ENCODE data around the gene PEX1.
A peak's percentile ranks its signal among the peaks of the same experiment; 100 is the strongest.
"Not testable (repeated sequence)": the region's sequence is repeated elsewhere in the genome, so short reads cannot be mapped to it uniquely, and the experiment has no call there.

The PEX1 gene

GRCh38 chr7:92468589-92468988 lies 59.7 kb downstream of the PEX1 start:
- not testable (repeated sequence) for DNase-seq (ENCODE audit: low read depth); H3K4me3 ChIP-seq (ENCODE audit: control insufficient read depth, low read depth, low read length)

- TF ChIP-seq, protein P1, sequence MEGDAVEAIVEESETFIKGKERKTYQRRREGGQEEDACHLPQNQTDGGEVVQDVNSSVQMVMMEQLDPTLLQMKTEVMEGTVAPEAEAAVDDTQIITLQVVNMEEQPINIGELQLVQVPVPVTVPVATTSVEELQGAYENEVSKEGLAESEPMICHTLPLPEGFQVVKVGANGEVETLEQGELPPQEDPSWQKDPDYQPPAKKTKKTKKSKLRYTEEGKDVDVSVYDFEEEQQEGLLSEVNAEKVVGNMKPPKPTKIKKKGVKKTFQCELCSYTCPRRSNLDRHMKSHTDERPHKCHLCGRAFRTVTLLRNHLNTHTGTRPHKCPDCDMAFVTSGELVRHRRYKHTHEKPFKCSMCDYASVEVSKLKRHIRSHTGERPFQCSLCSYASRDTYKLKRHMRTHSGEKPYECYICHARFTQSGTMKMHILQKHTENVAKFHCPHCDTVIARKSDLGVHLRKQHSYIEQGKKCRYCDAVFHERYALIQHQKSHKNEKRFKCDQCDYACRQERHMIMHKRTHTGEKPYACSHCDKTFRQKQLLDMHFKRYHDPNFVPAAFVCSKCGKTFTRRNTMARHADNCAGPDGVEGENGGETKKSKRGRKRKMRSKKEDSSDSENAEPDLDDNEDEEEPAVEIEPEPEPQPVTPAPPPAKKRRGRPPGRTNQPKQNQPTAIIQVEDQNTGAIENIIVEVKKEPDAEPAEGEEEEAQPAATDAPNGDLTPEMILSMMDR (conservative IDR thresholded peaks at IDR 0.05; ENCODE audit: control insufficient read depth, insufficient read depth, low read depth, low read length) = no peak
- no peak for DNase-seq (ENCODE audit: low read depth)
- H3K4me3 ChIP-seq (ENCODE audit: control insufficient read depth, low read depth, low read length) = no peak overlapping the region
Measured at GRCh38 chr7:92466682-92467081, 61.6 kb downstream of the PEX1 start.

DNA sequence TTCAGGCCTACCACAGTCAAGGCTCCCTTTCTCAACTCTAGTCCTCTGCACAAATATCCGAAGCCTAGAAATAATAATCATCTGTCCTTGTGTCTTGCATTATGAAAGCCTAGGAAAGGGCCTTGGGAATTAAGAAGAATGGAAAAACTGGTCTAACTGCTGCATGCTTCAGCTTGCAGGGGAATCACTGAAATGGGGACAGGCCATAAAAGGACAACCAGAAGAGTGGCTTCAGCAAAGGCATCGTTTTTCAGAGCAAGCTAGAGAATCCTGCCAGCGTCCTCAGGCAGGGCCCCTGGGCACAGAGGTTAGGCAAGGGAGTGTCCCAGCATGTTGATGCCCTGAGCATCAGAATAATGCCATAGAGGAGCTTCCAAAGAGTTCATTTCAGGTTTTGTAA lies 63.8 kb downstream of the PEX1 start:
- DNase-seq (ENCODE audit: low read depth) = no peak
- no peak overlapping the region for H3K4me3 ChIP-seq (ENCODE audit: control insufficient read depth, low read depth, low read length)
- TF ChIP-seq, protein P1 (conservative IDR thresholded peaks at IDR 0.05; ENCODE audit: control insufficient read depth, insufficient read depth, low read depth, low read length) = no peak

GRCh38 chr7:92462560-92462959 lies 65.8 kb downstream of the PEX1 start:
- TF ChIP-seq, protein P1 (conservative IDR thresholded peaks at IDR 0.05; ENCODE audit: control insufficient read depth, insufficient read depth, low read depth, low read length) = no peak
- DNase-seq (ENCODE audit: low read depth) = no peak
- H3K4me3 ChIP-seq (ENCODE audit: control insufficient read depth, low read depth, low read length) = no peak overlapping the region

DNA sequence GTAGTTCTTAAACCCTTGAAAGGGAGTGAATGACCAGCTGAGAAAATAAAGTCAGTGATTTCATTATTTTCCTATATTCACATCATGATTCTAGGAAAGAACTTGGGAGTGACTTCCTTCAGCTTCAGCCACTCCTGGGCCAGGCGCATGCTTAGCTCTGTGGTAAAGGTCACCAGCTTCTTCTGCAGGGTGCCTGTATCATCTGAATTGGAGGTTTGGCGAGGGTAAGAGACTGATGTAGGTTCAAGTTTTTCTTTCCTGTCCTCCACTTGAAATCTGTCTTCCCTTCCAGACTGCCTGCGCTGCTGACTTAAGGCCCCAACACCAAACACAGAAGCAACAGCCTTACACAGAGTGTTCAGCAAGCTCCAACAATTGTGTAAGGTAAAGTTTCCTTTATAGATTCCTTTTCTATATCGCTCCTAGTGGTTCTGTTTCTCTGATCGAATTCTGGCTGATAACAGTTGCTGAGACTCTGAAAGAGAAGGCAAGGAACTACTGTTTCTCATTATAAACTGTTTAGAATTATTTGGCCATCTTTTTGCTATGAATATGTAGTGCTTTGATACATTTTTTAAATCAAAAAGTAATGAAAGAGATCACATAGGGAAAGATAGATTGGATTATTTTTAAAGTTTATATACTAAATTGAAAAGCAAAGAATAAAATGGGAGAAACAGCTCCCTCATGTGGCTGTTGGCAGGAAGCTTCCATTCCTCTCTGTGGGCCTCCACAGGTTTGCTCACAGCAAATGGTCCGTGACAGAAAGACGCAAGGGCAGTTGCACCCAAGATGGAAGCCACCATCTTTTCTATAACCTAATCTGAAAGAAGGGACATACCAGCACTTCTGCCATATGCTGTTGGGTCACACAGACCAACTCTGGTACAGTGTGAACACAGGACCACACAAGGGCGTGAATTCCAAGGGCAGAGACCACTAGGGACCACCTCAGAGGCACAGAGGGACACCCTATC lies 67.0 kb downstream of the PEX1 start:
- DNase-seq (ENCODE audit: low read depth) = peak; percentile 55
- no peak overlapping the region for H3K4me3 ChIP-seq (ENCODE audit: control insufficient read depth, low read depth, low read length)
- TF ChIP-seq, protein P1 (conservative IDR thresholded peaks at IDR 0.05; ENCODE audit: control insufficient read depth, insufficient read depth, low read depth, low read length) = peak; percentile 87

GRCh38 chr7:92460510-92460909 lies 67.8 kb downstream of the PEX1 start:
- H3K4me3 ChIP-seq (ENCODE audit: control insufficient read depth, low read depth, low read length) = no peak overlapping the region
- TF ChIP-seq, protein P1 (conservative IDR thresholded peaks at IDR 0.05; ENCODE audit: control insufficient read depth, insufficient read depth, low read depth, low read length) = no peak
- no peak for DNase-seq (ENCODE audit: low read depth)

DNA sequence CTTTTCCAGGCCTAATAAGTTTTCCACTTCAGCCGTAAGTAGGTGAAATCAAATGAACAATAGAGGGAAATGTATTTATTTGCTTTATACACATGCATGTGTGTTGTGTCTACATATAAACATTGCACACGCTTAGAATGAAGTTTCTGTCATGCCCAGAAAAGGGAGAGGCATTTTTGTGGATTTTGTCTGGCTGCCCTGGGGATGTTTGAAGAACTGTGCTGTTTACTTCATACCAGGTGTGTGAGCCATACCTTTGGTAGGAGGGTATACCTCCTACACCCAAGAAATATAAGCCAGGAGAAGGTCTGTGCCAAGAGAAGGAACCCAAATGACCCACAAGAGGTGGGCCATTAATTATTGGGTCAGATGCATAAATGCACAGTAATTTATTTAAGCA lies 68.2 kb downstream of the PEX1 start:
- no peak for DNase-seq (ENCODE audit: low read depth)
- no peak overlapping the region for H3K4me3 ChIP-seq (ENCODE audit: control insufficient read depth, low read depth, low read length)
- TF ChIP-seq, protein P1 (conservative IDR thresholded peaks at IDR 0.05; ENCODE audit: control insufficient read depth, insufficient read depth, low read depth, low read length) = no peak
